ENCODE results near the gene PPFIBP1.
"Not testable (repeated sequence)": the region's sequence is repeated elsewhere in the genome, so short reads cannot be mapped to it uniquely, and the experiment has no call there.

PPFIBP1 gene

DNA sequence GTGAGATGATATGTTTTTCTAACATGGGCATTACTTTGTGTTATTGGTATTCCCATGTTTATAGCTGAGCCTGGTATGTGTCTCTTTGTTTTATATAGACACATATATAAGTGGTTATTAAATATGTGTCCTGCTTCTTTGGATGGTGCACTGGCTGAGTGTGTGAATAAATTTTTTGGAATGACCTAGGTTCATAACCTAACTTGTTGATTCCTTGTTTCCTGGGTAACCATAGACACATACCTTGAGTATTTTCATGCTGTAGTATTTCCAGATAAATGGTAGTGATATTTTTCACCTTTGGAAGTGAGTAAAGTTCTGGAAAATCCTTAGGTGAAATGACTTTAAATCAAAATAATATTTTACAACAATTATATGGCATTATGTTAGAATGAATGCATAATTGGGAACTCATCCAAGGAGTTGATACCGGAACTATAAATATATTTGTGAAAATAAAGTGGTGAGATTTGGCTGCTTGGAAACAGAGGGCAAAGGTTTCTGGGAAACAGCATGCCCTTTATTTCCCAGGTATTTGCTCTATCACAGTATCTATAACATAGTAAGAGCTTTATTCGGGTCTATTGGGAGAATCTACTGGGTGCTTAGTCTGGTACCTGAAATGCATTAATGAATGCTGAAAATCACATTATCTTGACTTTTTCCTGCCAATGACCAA is 107.9 kb downstream of the PPFIBP1 start:
- no peak for DNase-seq

- peak; percentile 52 for DNase-seq
These were observed 111.5 kb downstream of the PPFIBP1 start for GRCh38 chr12:27635349-27635972.

DNA sequence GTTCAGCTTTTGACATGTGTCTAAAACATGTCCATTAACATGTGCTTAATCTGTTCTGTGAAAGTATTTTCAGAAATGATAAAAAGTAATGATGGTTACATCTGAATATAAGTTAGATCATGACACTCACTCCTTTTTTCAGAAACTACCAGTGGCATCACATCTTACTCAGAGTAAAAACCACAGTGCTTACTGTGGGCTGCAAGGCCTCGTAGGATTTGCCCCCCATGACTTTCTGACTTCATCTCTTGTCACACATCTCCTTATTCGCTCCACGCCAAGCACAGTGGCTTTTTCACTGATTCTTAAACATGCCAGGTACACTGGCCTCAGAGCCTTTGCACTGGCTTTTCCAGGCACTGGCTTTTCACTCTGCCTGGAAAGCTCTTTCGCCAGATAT is 112.6 kb downstream of the PPFIBP1 start:
- not testable (repeated sequence) for DNase-seq

DNA sequence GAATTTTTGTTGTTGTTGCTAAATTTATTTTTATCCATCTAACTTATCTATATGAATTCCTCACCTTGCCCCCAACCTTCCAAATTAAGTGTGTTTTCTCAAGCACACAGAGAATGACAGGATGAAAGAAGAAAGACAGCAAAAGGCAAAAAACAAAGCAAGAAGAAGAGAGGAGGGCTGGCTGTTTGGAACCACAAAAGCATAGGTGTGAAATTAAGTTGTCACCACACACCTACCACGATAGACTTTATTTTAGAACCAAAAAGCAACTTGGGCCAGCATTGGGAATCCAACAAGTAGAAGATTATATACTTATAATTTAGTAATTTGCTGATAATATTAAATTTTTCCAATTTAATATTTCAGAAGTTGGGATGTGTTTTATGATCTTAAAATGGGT is 113.5 kb downstream of the PPFIBP1 start:
- no peak for DNase-seq

DNA sequence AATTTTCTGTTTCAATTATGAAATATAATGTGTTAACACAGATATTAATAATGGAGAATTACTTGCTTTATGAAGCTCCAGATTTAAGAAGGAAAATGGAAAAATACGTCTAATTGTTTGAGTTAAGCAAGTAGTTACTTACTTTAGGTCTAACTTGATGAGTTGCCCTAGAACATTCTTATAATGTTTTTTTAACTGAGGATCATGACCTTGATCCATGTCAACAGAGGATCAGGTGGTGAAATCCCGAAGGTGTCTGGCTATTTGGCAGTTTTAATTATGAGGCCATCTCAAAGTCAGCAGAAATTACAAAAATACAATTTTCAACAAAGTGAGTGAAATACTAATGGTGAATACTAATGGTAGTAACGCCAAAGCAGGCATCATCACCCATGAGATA is 115.3 kb downstream of the PPFIBP1 start:
- no peak for DNase-seq

- DNase-seq = not testable (repeated sequence)
These were observed 116.7 kb downstream of the PPFIBP1 start for GRCh38 chr12:27640566-27641200.

- DNase-seq = not testable (repeated sequence)
These were observed 118.4 kb downstream of the PPFIBP1 start for GRCh38 chr12:27642361-27642760.

DNA sequence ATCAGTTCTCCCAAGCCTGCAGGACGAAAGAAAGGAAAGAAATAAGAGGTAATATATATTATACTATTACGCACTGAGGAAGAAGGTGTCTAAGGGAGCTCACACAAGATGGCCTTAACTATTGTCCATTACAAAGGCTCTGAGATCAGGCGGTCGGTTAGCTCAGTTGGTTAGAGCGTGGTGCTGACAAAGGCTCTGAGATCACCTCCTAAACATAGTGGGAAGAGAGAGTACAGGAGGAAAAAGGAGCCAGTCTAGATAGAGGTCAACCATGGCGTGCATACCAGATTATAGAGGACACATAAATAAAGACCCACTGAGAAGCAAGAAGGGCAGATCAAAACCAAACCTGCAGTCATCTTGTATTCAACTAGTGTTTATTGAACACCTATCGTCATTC is 118.9 kb downstream of the PPFIBP1 start:
- DNase-seq = not testable (repeated sequence)

DNA sequence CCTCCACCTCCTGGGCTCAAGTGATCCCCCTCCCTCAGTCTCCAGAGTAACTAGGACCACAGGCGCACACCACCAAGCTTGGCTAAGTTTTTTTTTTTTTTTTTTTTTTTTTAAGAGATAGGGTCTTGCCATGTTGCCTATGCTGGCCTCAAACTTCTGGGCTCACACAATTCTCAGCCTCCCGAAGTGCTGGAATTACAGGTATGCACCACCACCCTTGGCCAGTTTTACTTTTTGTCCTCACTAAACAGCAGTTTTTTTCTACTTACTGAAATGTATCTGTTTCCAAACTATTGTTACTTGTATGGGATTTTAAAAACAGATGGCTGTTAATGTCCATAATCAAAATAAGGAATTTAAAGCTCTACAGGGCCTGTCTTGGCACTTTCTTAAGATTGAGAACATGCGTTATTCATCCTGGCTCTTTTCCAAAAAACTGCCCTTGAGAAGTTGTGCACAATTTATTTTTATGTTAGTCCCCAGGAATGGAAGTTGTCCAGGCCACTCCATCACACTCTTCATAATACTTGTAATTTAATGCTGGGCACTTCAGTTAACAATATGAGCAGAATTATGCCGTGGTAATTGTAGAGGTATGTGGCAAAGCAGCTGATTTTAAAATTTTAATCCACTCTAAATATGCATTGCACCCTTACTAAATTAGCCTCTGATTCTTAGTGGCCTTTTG is 120.3 kb downstream of the PPFIBP1 start:
- no peak for DNase-seq

DNA sequence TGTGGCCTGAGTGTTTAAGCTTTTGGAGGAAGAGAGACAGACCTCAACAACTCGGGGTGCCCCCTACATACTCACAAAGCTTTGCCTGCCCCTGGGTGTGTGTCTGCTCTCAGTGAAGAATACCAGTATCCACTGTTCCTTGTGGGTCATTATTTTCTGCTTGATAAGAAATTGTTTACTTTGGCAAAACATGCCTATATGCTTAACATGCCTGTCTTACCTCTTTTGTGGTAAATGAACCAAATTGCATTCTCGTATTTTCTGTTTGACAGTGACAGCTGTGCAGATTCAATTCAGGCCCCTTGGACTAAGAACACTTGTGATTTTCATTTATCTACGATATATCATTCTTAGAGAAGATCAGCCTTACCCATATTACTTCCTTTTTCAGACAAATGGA is 121.7 kb downstream of the PPFIBP1 start:
- DNase-seq = peak; percentile 8

- DNase-seq = no peak
These were observed 122.1 kb downstream of the PPFIBP1 start for GRCh38 chr12:27646149-27646548.

DNA sequence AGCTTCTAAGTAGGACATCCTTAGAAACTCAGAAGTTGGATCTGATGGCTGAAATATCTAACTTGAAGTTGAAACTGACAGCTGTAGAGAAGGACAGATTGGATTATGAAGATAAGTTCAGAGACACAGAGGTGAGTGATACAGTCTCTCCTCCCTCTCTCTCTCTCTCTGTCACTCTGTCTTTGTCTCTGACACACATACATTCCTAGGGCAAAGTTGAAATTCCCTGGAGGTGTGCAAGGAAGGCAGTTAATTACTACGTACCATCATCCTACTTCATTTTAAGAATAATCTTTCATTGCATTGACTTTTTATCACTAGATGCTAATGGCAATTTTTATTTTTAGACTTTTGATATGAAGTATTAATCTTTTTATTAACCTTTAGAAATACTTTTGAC is 126.0 kb downstream of the PPFIBP1 start:
- no peak for DNase-seq

DNA sequence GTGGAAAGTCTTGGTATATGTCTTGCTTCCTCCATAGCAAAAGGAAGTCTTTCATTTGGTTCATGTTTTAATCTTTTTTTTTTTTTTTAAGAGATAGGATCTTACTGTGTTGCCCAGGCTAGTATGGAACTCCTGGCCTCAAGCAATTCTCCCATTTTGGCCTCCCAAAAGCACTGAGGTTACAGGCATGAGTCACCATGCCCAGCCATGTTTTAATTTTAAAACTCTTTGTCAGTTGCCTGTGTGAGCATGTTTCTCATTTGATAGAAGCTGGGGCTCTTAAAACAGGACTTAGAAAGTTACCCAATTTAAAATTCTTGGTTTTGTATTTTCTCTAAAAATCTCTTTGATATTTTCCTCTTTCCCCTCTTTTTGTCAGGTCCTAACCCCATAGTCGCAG is 127.2 kb downstream of the PPFIBP1 start:
- DNase-seq = no peak

- peak; percentile 76 for DNase-seq
These were observed 128.3 kb downstream of the PPFIBP1 start for GRCh38 chr12:27652174-27652763.

DNA sequence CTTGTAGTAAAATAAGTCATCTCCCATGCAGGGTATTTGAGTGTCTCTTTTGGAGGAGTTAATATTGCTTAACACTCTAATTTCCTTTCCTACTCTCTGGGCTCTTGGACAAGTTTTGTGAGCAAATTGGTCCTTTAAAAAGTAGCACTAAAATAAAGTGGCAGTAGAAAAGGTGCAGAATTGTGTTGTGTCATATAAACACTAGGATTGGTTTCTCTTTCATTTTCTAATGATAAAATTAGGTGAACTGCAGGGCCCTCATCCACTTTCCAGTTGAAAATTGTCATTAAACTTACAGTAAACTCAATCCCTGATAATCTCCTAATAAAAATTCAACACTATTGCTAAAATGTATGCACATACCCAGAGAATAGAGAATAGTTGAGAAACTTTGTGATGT is 129.7 kb downstream of the PPFIBP1 start:
- no peak for DNase-seq

DNA sequence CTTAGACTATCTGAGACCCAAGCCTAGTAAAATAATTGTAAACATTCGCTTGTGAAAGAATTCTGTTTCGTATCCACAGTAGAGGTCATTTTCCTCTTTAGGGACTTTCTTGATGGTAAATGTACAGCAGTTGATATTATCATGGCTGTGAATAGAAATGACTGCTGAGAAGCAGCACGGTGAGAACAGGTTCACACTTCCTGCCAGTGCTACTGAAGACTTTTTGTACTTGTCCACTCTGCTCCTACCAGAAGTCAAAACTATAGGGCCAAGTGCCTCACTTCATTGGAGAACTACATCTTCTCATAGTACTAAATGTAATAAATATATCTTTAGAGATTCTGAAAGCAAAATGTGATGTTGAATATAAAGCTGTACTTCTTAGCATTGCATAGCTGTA is 131.5 kb downstream of the PPFIBP1 start:
- DNase-seq = not testable (repeated sequence)

GRCh38 chr12:27657296-27657695 is 133.3 kb downstream of the PPFIBP1 start:
- DNase-seq = no peak

DNA sequence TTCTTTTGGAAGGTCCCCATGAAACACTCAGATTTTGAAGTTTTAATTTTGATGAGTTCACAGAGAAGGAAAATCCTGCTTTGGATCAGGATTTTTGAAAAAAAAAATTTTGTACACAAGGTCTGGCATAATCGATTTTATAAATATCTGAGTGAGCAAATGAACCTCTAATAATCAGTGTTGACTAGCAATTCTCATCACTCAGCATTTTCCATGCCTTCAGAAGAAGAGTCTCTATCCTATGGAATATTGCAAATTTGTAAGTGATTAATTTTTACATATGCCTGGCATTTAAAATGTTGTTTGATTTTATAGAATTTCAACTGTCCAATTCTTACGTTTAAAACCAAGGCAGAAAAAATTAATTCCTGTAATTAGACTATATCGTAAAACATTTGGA is 141.7 kb downstream of the PPFIBP1 start:
- DNase-seq = no peak

DNA sequence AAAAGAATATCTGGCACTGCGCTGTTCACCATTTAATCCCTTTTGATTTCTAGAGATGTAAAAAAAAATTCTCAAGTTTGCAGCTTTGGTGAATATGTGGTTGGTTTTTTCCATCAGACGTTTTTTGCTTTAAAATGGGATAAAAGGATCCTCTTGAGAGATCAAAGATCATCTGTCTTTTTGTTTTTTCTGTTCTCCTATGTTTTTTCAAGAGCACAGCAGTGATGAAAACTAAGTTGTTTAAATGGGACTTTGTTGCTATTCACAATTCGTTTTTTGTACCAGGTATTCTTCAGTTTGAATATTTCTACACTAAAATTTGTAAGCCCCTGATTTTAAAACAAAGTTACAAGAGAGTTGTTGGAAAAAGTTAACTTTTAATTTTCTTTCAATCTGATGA is 142.5 kb downstream of the PPFIBP1 start:
- DNase-seq = no peak

GRCh38 chr12:27667540-27667939 is 143.5 kb downstream of the PPFIBP1 start:
- no peak for DNase-seq

DNA sequence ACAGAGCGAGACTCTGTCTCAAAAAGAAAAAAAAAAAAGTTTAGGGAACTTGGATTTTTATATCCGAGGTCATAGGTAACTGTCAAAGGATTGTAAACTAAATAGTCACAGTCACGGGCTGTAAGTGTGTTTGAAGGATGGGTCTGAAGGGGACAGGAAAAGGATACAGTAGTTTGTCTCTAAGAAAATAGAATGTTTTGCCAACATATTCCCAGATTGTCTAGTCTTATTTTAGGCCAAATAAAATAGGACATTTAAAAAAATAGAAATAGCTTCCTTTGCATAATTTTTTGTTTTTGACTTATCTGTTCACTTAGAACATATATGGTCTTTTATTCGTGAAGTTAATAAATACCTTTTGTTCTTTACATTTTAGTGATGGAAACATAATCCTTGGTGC is 148.0 kb downstream of the PPFIBP1 start:
- no peak for DNase-seq

DNA sequence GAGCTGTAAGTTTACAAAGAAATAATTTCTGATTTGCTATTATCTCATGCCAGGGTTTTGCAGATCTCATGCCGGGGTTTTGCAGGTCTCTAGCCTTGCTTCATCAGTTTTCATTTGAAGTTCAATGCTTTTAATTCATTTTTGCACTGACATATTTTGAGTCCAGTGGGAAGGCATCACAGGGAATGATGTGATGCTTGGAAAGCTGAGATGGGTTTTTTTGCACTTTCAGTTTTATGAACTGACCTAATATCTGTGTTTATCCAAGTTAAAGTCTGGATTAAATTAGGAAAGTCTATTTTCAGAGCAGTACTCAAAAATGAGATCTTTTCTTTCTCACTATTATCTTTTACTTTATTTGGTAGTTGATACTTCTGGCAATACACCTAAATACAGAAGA is 148.6 kb downstream of the PPFIBP1 start:
- no peak for DNase-seq

DNA sequence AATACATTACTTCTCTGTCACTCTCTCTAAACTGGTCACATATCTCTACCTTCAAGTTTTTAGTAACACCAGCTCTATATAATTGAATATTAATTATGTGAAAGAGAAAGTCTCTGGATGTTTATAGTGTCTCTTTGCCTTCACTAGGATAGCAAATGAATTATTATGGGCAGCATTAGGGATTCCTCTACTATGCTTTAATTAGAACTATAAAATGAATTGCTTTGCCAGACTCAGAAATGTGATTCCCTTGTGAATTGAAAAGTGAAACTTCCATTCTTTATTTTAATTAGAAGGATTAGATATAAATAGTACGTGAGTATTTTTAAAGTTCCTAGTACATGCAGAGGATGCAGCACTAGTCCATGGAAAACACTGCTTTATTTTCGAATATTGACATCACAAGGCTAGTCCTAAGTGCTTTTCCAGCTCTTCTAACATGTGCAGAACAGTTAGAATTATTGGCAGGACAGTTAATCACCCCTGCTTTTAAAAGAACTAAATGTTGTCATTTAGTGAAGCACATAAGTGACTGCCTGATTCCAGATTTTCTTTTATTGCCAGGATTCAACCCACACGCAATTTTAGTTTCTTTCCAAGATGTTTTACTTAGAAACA is 149.2 kb downstream of the PPFIBP1 start:
- no peak for DNase-seq

All from NCI-H69 (cell line).